LNCAP (cell line): ENCODE results near the gene OPALIN.

Experiments used
- TF ChIP-seq, protein P1 (sequence below): fragments of 450-650 bp; IDR thresholded peaks from 2 replicates; pipeline ENCODE4 v1.5.1; 2017; ENCODE audit warnings: mild to moderate bottlenecking

OPALIN gene

GRCh38 chr10:96365571-96365970 lies 6.8 kb upstream of the OPALIN start:
- TF ChIP-seq, protein P1, sequence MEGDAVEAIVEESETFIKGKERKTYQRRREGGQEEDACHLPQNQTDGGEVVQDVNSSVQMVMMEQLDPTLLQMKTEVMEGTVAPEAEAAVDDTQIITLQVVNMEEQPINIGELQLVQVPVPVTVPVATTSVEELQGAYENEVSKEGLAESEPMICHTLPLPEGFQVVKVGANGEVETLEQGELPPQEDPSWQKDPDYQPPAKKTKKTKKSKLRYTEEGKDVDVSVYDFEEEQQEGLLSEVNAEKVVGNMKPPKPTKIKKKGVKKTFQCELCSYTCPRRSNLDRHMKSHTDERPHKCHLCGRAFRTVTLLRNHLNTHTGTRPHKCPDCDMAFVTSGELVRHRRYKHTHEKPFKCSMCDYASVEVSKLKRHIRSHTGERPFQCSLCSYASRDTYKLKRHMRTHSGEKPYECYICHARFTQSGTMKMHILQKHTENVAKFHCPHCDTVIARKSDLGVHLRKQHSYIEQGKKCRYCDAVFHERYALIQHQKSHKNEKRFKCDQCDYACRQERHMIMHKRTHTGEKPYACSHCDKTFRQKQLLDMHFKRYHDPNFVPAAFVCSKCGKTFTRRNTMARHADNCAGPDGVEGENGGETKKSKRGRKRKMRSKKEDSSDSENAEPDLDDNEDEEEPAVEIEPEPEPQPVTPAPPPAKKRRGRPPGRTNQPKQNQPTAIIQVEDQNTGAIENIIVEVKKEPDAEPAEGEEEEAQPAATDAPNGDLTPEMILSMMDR, result no peak

DNA sequence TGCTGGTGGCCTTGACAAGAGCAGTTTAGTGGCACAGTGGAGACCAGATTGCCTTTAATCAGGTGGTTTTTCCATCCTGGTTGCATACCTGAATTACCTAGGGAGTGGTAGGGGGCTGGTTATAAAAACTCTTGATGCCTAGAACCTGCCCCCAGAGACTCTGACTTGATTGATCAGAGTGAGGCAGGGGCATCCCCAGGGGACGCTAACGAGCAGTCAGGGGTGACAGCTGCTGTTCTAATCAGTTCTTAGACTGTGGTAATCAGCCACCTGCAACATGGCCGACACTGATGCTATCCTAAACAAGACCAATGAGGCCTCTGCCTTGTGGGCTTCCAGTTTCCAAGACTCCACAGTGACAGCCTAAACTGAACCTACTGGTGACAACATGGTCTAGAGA lies 2.0 kb upstream of the OPALIN start:
- TF ChIP-seq, protein P1, result no peak

- TF ChIP-seq, protein P1, result no peak
Observed at GRCh38 chr10:96360331-96360730, 1.5 kb upstream of the OPALIN start.

DNA sequence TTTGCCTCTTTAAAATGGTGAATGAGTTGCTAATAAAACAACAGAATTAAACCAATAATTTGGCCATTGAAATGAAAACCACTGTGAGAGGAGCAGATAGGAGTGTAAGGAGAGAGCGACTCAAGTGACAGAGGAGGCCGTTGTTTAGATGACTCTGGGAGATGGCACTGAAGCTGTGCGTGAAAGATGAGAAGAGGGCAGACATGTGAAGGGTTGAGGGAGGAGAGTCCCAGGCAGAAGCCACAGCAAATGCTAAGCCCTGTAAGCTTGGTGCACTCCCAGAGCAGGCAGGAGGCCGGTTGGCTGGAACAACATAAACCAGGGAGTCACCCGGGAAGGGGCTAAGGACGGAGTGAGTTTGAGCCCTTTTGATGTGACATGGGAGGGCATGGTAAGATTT lies 814 bp upstream of the OPALIN start:
- TF ChIP-seq, protein P1, result no peak

GRCh38 chr10:96357038-96357620 lies 1.7 kb downstream of the OPALIN start:
- TF ChIP-seq, protein P1, result no peak

GRCh38 chr10:96352582-96352981 lies 6.2 kb downstream of the OPALIN start:
- TF ChIP-seq, protein P1, result no peak

DNA sequence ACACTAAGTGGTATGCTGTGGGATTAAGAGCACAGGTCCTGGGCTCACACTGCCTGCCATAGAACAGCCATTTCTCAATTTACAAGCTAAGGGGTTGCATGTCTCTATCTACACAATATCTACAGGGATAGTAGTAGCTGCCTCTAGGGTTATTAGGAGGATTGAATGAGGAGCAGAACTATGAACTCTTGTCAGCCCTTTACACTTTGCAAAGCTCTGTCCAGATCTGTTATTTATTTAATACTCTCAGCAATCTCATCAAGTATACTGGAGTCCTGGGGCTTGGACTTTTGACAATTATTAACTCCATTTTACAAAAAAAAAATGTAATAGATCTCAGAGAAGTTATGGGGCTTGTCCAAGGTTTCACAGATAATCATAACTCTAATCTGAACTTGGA lies 6.8 kb downstream of the OPALIN start:
- TF ChIP-seq, protein P1, result no peak

- TF ChIP-seq, protein P1, result no peak
Observed at GRCh38 chr10:96346295-96346694, 12.5 kb downstream of the OPALIN start.
